K562 (cell line): ENCODE data around the gene NRN1. TPM values are rescaled to one million over a fixed set of nuclear protein-coding genes. Genes with fewer than 3 reads are reported as not detected.

Experiments
- ATAC-seq: fragments of 200-7000 bp; cut with Tn5 transposase; 3 replicates; pipeline ENCODE4 v1.9.1; 2020; ENCODE audit warnings: moderate library complexity
- BruUV-seq: library from RNA; stranded (reverse); fragments of 400-500 nt; replicated peaks from 2 replicates; lab custom pipeline; 2021; lab: Mats Ljungman, UMichigan
- CTCF ChIA-PET: fragments of 300-600 bp; formaldehyde crosslinking; extraction: SDS; loops from one replicate; lab custom pipeline; 2021; ENCODE audit warnings: low intra/inter-chr PET ratio; lab: Yijun Ruan, JAX
- POLR2A ChIA-PET: fragments of 300-600, 350-650 bp; sonication (Branson Sonifier 250); formaldehyde crosslinking; extraction: SDS; loops from one replicate; lab custom pipeline; 2021; ENCODE audit warnings: antibody characterized with exemption, inconsistent platforms; lab: Yijun Ruan, JAX
- DNase-seq, 4 experiments: peaks; one replicate each; pipeline versions ENCODE4 v3.0.0 to v3.0.0-alpha.2; 2011 to 2018; ENCODE audit warnings: low spot score in 3 of 4, mixed read lengths in 3 of 4; ENCODE audit errors: extremely low read depth in 1 of 4
- FAIRE-seq: peaks from 2 replicates; lab custom pipeline; 2011; peaks lifted over from hg19 to GRCh38; lab: Jason Lieb, UNC
- H2AFZ ChIP-seq: 2 replicates; pipeline ENCODE4 v1.6.0; 2011; ENCODE audit warnings: low read depth, low read length, control low read depth, inconsistent platforms
- H3K27ac ChIP-seq: fragments of 200-600 bp; 3 replicates; pipeline ENCODE4 v1.8.0; 2011; ENCODE audit warnings: low read depth, mild to moderate bottlenecking, control low read depth, inconsistent platforms, low read length, moderate library complexity, mixed read lengths; ENCODE audit errors: extremely low read depth
- H3K27me3 ChIP-seq, 2 experiments: fragments of 300-600 bp in 1 of 2; 2 replicates in 1 of 2; 3 replicates in 1 of 2; pipeline versions ENCODE4 v1.6.0 to v1.8.0; 2011; ENCODE audit warnings: inconsistent platforms in 2 of 2, low read length in 2 of 2, mild to moderate bottlenecking in 1 of 2, mixed read lengths in 1 of 2, moderate library complexity in 1 of 2; ENCODE audit not compliant: control insufficient read depth in 2 of 2, insufficient read depth in 2 of 2
- H3K36me3 ChIP-seq: fragments of 300-600 bp; 3 replicates; pipeline ENCODE4 v1.8.0; 2011; ENCODE audit warnings: mild to moderate bottlenecking, low read length, inconsistent platforms; ENCODE audit not compliant: control insufficient read depth, insufficient read depth
- H3K4me1 ChIP-seq, 2 experiments: fragments of 200-600 bp in 1 of 2; replicated peaks in 1 of 2; 2 replicates in 1 of 2; 3 replicates in 1 of 2; pipeline versions ENCODE4 v1.5.1 to v1.8.0; 2011; ENCODE audit warnings: inconsistent platforms in 2 of 2, low read length in 2 of 2, mild to moderate bottlenecking in 1 of 2, mixed read lengths in 1 of 2, moderate library complexity in 1 of 2; ENCODE audit not compliant: control insufficient read depth in 2 of 2, insufficient read depth in 2 of 2
- H3K4me2 ChIP-seq: 2 replicates; pipeline ENCODE4 v1.6.1; 2011; ENCODE audit warnings: low read length, control low read depth, inconsistent platforms, mixed read lengths; ENCODE audit not compliant: insufficient read depth
- H3K4me3 ChIP-seq: fragments of 200-600 bp; sonication (generic), shearing (Covaris generic); 2 replicates; pipeline ENCODE4 v1.5.1; 2016; ENCODE audit warnings: control low read depth, inconsistent platforms
- H3K79me2 ChIP-seq: fragments of 200-600 bp; 3 replicates; pipeline ENCODE4 v1.8.0; 2011; ENCODE audit warnings: low read length, inconsistent platforms; ENCODE audit not compliant: control insufficient read depth, insufficient read depth
- H3K9ac ChIP-seq, 2 experiments: 2 replicates each; pipeline versions ENCODE4 v1.6.0 to v1.6.1; 2011; ENCODE audit warnings: low read depth in 2 of 2, low read length in 2 of 2, control low read depth in 1 of 2, inconsistent platforms in 1 of 2, mild to moderate bottlenecking in 1 of 2, mixed read lengths in 1 of 2; ENCODE audit not compliant: insufficient read depth in 1 of 2
- H3K9me1 ChIP-seq: one replicate; pipeline ENCODE4 v1.6.0; 2011; ENCODE audit warnings: inconsistent platforms, mild to moderate bottlenecking, low read length, moderate library complexity; ENCODE audit not compliant: control insufficient read depth, insufficient read depth
- H3K9me3 ChIP-seq: replicated peaks from 2 replicates; pipeline ENCODE4 v1.5.1; 2011; ENCODE audit warnings: low read depth, low read length, inconsistent platforms; ENCODE audit not compliant: control insufficient read depth, insufficient read depth
- H4K20me1 ChIP-seq: replicated peaks from 2 replicates; pipeline ENCODE4 v1.6.1; 2011; ENCODE audit warnings: low read length, inconsistent platforms, mixed read lengths; ENCODE audit not compliant: control insufficient read depth, insufficient read depth
- NFE2 ChIP-seq: IDR thresholded peaks from 2 replicates; pipeline ENCODE4 v1.6.1; 2014; ENCODE audit warnings: antibody characterized with exemption, low read depth
- SP1 ChIP-seq: sonication (generic); formaldehyde crosslinking; IDR thresholded peaks from 2 replicates; pipeline ENCODE4 v1.8.1; 2022; ENCODE audit warnings: mild to moderate bottlenecking, missing genetic modification reagents
- WHSC1 ChIP-seq: IDR thresholded peaks from one replicate; pipeline ENCODE4 v1.6.1; 2012; ENCODE audit warnings: low read length, control low read depth, inconsistent platforms
- ZNF133 ChIP-seq: fragments of 250-450 bp; sonication (Bioruptor Pico); IDR thresholded peaks from 2 replicates; pipeline ENCODE4 v1.4.0; 2020; ENCODE audit warnings: mild to moderate bottlenecking
- ZNF253 ChIP-seq: fragments of 250-450 bp; sonication (Bioruptor Pico); conservative IDR thresholded peaks from 2 replicates; pipeline ENCODE4 v1.6.1; 2021; ENCODE audit warnings: mild to moderate bottlenecking
- WGBS: fragments of 100-300 bp; shearing (Covaris generic); methylation state at CpG from one replicate; pipeline ENCODE4 v1.1.6; 2016; ENCODE audit warnings: low coverage, mixed read lengths; ENCODE audit not compliant: insufficient coverage; ENCODE audit errors: missing lambda C conversion rate; 5-methylcytosine and 5-hydroxymethylcytosine counted together
- in situ Hi-C: fragments of 300-500 bp; cut with MboI; formaldehyde crosslinking; loops from 4 replicates; pipeline ENCODE4 v1.15.0; 2018; ENCODE audit warnings: inconsistent platforms, mixed read lengths
- intact Hi-C: fragments of 100-400 bp; cut with micrococcal nuclease; formaldehyde crosslinking; loops from 2 replicates; pipeline ENCODE4 v1.14.2; 2022
- polyA plus RNA-seq, 8 experiments: library from polyadenylated mRNA; depleted of rRNA in 4 of 8; stranded (reverse) in 5 of 8; unstranded in 3 of 8; fragments of >200 nt; fragmentation: Nextera tagmentation in 2 of 8; fragmentation: Illumina TruSeq in 1 of 8; extraction: Ambion mirVana in 2 of 8; extraction: Trizol in 1 of 8; gene quantifications; 2 replicates each; pipeline versions ENCODE4 v1.2.1 to v1.2.3, GENCODE V29; 2011 to 2014; ENCODE audit warnings: inconsistent platforms in 1 of 8, missing spikeins in 1 of 8
- total RNA-seq, 7 experiments: library from RNA; depleted of rRNA in 6 of 7; stranded (reverse); fragments of >200 nt in 6 of 7; fragmentation: Illumina TruSeq in 2 of 7; extraction: Trizol in 2 of 7; gene quantifications; 2 replicates each; pipeline versions ENCODE4 v1.2.1 to v1.2.3, GENCODE V29; 2011 to 2021; ENCODE audit warnings: low replicate concordance in 1 of 7
- TF ChIP-seq, protein P1 (sequence below): fragments of 250-450 bp; sonication (Bioruptor Pico); IDR thresholded peaks from 2 replicates; pipeline ENCODE4 v1.5.0; 2021
- TF ChIP-seq, protein P2 (sequence below): fragments of 450-650 bp; formaldehyde crosslinking; IDR thresholded peaks from 2 replicates; pipeline ENCODE4 v1.4.0; 2022; ENCODE audit warnings: missing genetic modification characterization
- TF ChIP-seq, protein P3 (sequence below): fragments of 450-650 bp; IDR thresholded peaks from 2 replicates; pipeline ENCODE4 v1.6.1; 2016; ENCODE audit warnings: low read depth, mild to moderate bottlenecking, moderate library complexity
- TF ChIP-seq, protein P4 (sequence below): fragments of 450-650 bp; IDR thresholded peaks from 2 replicates; pipeline ENCODE4 v1.6.1; 2017; ENCODE audit warnings: mild to moderate bottlenecking, moderate library complexity

NRN1 gene
- total and polyA plus RNA-seq, 9 of the 15 experiments (the other 6 are each of a cell fraction or from before 2014, with no cell fraction given): not detected

DNA sequence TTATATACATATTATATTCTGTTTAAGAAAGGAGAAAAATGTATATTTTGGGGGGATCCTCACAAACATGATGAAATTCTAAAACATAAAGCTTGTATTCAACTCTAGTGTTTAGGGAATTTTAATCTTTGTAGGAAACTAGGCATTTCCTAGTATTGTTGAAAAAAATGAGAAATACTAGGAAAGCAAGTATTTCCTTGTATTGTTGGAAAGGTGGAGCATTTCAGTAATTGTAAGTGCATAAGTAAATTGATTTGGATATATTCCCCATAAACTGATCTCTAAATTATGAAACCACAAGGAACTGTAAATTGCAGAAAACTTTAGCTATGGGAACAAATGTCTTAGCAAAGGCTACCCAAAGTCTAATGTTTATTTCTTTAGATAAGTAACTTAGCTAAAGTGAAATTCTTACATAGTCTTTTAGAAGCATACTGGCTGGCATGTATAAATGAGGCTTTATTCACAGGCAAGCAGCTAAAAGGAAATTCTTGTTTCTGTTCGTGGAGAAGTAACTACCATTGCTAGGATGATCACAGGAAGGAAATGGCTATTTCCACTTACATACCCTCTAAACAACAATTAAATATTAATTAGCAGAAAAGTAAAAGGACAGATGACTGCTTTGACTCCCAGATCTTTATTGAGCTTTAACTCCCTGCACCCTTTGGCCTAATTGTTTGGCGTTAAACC, 19.9 kb upstream of the NRN1 start:
- Histone ChIP-seq H3K9ac (no peak overlapping the region), H3K9me3 (no peaks in the 10 kb centered on the region), H3K9me1 (no peaks in the 10 kb centered on the region), H3K4me1 (no peaks in the 10 kb centered on the region), H2AFZ (no peak overlapping the region), H4K20me1 (no peaks in the 10 kb centered on the region), H3K27me3 (peaks cover 0 to 6% of the 10 kb centered on the region in 2 experiments; a peak in 3 of 5 replicates), H3K4me2 (no peak overlapping the region), H3K79me2 (no peaks in the 10 kb centered on the region), H3K27ac (no peak overlapping the region), H3K36me3 (no peaks in the 10 kb centered on the region), H3K4me3 (no peak overlapping the region)
- ChIA-PET CTCF (no interaction called here), POLR2A (interaction anchor here (0.8 kb wide), 1 partner anchor 14 kb away, joined by 3 read pairs; no protein-coding TSS in a partner anchor)
- intact Hi-C loops (no loop called here), in situ Hi-C loops (no loop called here)
- ATAC-seq: no peak
- DNase-seq: no peak
- 2% methylated on average over 2 of the region's 2 CpGs for WGBS
- FAIRE-seq: no peak
- BruUV-seq: no TSS peak
- TF ChIP-seq, protein P1, sequence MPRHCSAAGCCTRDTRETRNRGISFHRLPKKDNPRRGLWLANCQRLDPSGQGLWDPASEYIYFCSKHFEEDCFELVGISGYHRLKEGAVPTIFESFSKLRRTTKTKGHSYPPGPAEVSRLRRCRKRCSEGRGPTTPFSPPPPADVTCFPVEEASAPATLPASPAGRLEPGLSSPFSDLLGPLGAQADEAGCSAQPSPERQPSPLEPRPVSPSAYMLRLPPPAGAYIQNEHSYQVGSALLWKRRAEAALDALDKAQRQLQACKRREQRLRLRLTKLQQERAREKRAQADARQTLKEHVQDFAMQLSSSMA: no peak
- TF ChIP-seq NFE2 (no peak), WHSC1 (no peak), ZNF133 (CRISPR knock-in tag) (no peak), ZNF253 (CRISPR knock-in tag) (no peak), SP1 (CRISPR knock-in tag) (no peak)
- TF ChIP-seq, protein P2, sequence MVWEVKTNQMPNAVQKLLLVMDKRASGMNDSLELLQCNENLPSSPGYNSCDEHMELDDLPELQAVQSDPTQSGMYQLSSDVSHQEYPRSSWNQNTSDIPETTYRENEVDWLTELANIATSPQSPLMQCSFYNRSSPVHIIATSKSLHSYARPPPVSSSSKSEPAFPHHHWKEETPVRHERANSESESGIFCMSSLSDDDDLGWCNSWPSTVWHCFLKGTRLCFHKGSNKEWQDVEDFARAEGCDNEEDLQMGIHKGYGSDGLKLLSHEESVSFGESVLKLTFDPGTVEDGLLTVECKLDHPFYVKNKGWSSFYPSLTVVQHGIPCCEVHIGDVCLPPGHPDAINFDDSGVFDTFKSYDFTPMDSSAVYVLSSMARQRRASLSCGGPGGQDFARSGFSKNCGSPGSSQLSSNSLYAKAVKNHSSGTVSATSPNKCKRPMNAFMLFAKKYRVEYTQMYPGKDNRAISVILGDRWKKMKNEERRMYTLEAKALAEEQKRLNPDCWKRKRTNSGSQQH (CRISPR knock-in tag): no peak
- TF ChIP-seq, protein P3, sequence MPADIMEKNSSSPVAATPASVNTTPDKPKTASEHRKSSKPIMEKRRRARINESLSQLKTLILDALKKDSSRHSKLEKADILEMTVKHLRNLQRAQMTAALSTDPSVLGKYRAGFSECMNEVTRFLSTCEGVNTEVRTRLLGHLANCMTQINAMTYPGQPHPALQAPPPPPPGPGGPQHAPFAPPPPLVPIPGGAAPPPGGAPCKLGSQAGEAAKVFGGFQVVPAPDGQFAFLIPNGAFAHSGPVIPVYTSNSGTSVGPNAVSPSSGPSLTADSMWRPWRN: no peak
- TF ChIP-seq, protein P4, sequence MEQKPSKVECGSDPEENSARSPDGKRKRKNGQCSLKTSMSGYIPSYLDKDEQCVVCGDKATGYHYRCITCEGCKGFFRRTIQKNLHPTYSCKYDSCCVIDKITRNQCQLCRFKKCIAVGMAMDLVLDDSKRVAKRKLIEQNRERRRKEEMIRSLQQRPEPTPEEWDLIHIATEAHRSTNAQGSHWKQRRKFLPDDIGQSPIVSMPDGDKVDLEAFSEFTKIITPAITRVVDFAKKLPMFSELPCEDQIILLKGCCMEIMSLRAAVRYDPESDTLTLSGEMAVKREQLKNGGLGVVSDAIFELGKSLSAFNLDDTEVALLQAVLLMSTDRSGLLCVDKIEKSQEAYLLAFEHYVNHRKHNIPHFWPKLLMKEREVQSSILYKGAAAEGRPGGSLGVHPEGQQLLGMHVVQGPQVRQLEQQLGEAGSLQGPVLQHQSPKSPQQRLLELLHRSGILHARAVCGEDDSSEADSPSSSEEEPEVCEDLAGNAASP: no peak
